Heart left ventricle (tissue), 16 donors: ENCODE measurements around the gene FABP6. TPM values are rescaled to one million over a fixed set of nuclear protein-coding genes. Genes with fewer than 3 reads are reported as not detected.
"Not testable (repeated sequence)": the region's sequence is repeated elsewhere in the genome, so short reads cannot be mapped to it uniquely, and the experiment has no call there.

Experiments
- ATAC-seq, 4 donors: fragments of 200-7000 bp; cut with Tn5 transposase; one replicate each; pipeline ENCODE4 v1.9.1; 2020 to 2022; ENCODE audit warnings: moderate library complexity in 4 of 4, mild to moderate bottlenecking in 3 of 4, moderate number of reproducible peaks in 1 of 4
- DNase-seq, 5 donors: peaks; one replicate each; pipeline ENCODE4 v3.0.0-alpha.2; 2020
- H3K27ac ChIP-seq, 12 donors: fragments of 200-600 bp; sonication (generic) in 4 of 12; one replicate each; pipeline versions ENCODE4 v1.5.0 to v1.8.0; 2016 to 2022; ENCODE audit warnings: mild to moderate bottlenecking in 2 of 12
- H3K27me3 ChIP-seq, 9 donors: fragments of 200-600 bp; sonication (generic) in 2 of 9; one replicate each; pipeline versions ENCODE4 v1.5.1 to v1.8.0; 2016 to 2022; ENCODE audit warnings: mild to moderate bottlenecking in 3 of 9
- H3K36me3 ChIP-seq, 9 donors: fragments of 200-600 bp; sonication (generic) in 2 of 9; one replicate each; pipeline versions ENCODE4 v1.5.0 to v1.8.0; 2018 to 2022; ENCODE audit warnings: mild to moderate bottlenecking in 2 of 9
- H3K4me1 ChIP-seq, 12 donors: fragments of 200-600 bp; sonication (generic) in 4 of 12; one replicate each; pipeline versions ENCODE4 v1.5.0 to v1.8.0; 2016 to 2022; ENCODE audit warnings: mild to moderate bottlenecking in 3 of 12
- H3K4me3 ChIP-seq, 12 donors: fragments of 200-600 bp; sonication (generic) in 4 of 12; one replicate each; pipeline versions ENCODE4 v1.5.0 to v1.8.0; 2017 to 2022; ENCODE audit warnings: mild to moderate bottlenecking in 9 of 12, moderate library complexity in 4 of 12
- H3K9me3 ChIP-seq, 12 donors: fragments of 200-600 bp; sonication (generic) in 4 of 12; one replicate each; pipeline versions ENCODE4 v1.5.0 to v1.8.0; 2016 to 2022; ENCODE audit warnings: mild to moderate bottlenecking in 1 of 12
- CTCF ChIP-seq, 12 donors: fragments of 200-600 bp; sonication (generic) in 4 of 12; IDR thresholded peaks; one replicate each; pipeline versions ENCODE4 v1.5.0 to v1.8.0; 2018 to 2022; ENCODE audit warnings: antibody characterized with exemption in 12 of 12, mild to moderate bottlenecking in 5 of 12
- POLR2A ChIP-seq, 2 donors: fragments of 450-650 bp; IDR thresholded peaks; one replicate each; pipeline ENCODE4 v1.6.1; 2017; ENCODE audit warnings: antibody characterized with exemption in 2 of 2, mild to moderate bottlenecking in 2 of 2, moderate library complexity in 2 of 2
- WGBS, 4 donors: extraction: QIAGEN DNeasy Blood & Tissue Kit in 2 of 4; methylation state at CpG; one replicate each; pipeline versions ENCODE4 v1.1.5 to v1.1.7; 2013 to 2018; 5-methylcytosine and 5-hydroxymethylcytosine counted together
- intact Hi-C, 10 donors: fragments of 100-400 bp; cut with DNase I; formaldehyde crosslinking; loops; one replicate each; pipeline versions ENCODE4 v1.11.1 to v1.14.2; 2022
- polyA plus RNA-seq, 2 donors: library from polyadenylated mRNA; stranded (reverse); fragments of 200-250 nt; gene quantifications; one replicate each; pipeline ENCODE4 v1.2.3, GENCODE V29; 2013
- total RNA-seq, 9 donors: library from RNA; depleted of rRNA in 2 of 9; stranded (reverse); fragments of >200 nt in 2 of 9; fragmentation: NEBNext Ultra II Directional in 3 of 9; extraction: Animal tissue kit (Norgen Biotek cat#: 25700) in 3 of 9; gene quantifications; one replicate each; pipeline versions ENCODE4 v1.1.0 to v1.2.4, GENCODE V29; 2016 to 2023
- donor health status: ischemic (EF 13 %, LVEDD 7.1; RV severe dilation, severe dysfunction).
- donor health status: healthy with polysubstance abuse.
- donor health status: DM: no; HTN: yes; CAD: no.
- donor health status: DM: no; HTN: no; CAD: no.
- donor health status: ischemic (EF 25% LVEDD 6.9; RV normal size, moderate dysfunction).
- donor health status: ischemic (EF 25% LVEDD 5.7; RV mildly dilated, moderate dysfunction).
- donor health status: healthy.
- donor health status: DM: yes; HTN: yes; CAD: no.
- donor health status: ischemic (EF 35%, LVEDD 5.7; RV mildly dilated, moderate dysfunction).
- donor health status: nonischemic (EF 11% LVEDD 7.7; RV severe dilation, severe dysfunction).
- donor health status: DM: yes; HTN: yes; CAD: no.
- donor health status: PGD.
- donor health status: ischemic (EF 29% LVEDD 5.4; RV normal size, mild dysfunction).
- donor health status: nonischemic (EF 23%, LVEDD 6.1; RV moderate dilation, normal function).

Gene FABP6
- total and polyA plus RNA-seq, 11 donors: 0.25 to 6.2 (median 2.3) TPM

- 94 to 99% (median 97%) methylated on average over 7 of the region's 7 CpGs for WGBS, 4 donors
- Histone ChIP-seq H3K9me3 (no peaks in the 10 kb centered on the region), H3K4me3 (no peak overlapping the region), H3K27ac (no peak overlapping the region), H3K27me3 (no peaks in the 10 kb centered on the region), H3K4me1 (peaks cover 0 to 14% (median 5%) of the 10 kb centered on the region in 12 donors), H3K36me3 (no peaks in the 10 kb centered on the region)
- ATAC-seq (no peak), DNase-seq (no peak)
- intact Hi-C loops: loop anchor here in 4 of 10 donors (10.0 kb wide), 3 partner anchors 68 to 168 kb away; partner anchors contain the start of gene PWWP2A (in 1 of the 4)
- TF ChIP-seq CTCF (IDR thresholded peaks at IDR 0.05): no peak
These were observed 36.9 kb upstream of the FABP6 start for GRCh38 chr5:160192424-160192823.

GRCh38 chr5:160193076-160193475 is 36.2 kb upstream of the FABP6 start:
- not testable (repeated sequence) for H3K4me3 ChIP-seq, ATAC-seq, DNase-seq, H3K27me3 ChIP-seq, H3K9me3 ChIP-seq, H3K36me3 ChIP-seq, H3K27ac ChIP-seq
- intact Hi-C loops: loop anchor here in 4 of 10 donors (10.0 kb wide), 3 partner anchors 68 to 168 kb away; partner anchors contain the start of gene PWWP2A (in 1 of the 4)
- peaks cover 0 to 16% (median 7%) of the 10 kb centered on the region in 12 donors for H3K4me1 ChIP-seq
- WGBS, 4 donors: 86 to 92% (median 90%) methylated on average over 16 to 18 of the region's 18 CpGs

- H3K36me3 ChIP-seq, H3K27ac ChIP-seq, H3K4me3 ChIP-seq, H3K27me3 ChIP-seq, DNase-seq, H3K9me3 ChIP-seq, ATAC-seq: not testable (repeated sequence)
- intact Hi-C loops: loop anchor here in 4 of 10 donors (10.0 kb wide), 3 partner anchors 69 to 169 kb away; partner anchors contain the start of gene PWWP2A (in 1 of the 4)
- peaks cover 0 to 19% (median 9%) of the 10 kb centered on the region in 12 donors for H3K4me1 ChIP-seq
- WGBS, 4 donors: 96 to 100% (median 98%) methylated on average over 1 to 28 of the region's 28 CpGs
These were observed 35.5 kb upstream of the FABP6 start for GRCh38 chr5:160193790-160194189.

GRCh38 chr5:160197341-160198144 is 31.8 kb upstream of the FABP6 start:
- Histone ChIP-seq H3K36me3 (no peaks in the 10 kb centered on the region), H3K27me3 (no peaks in the 10 kb centered on the region), H3K27ac (peak overlapping the region in 2 of 12 donors; percentile 5 to 50), H3K9me3 (no peaks in the 10 kb centered on the region), H3K4me3 (no peak overlapping the region), H3K4me1 (peaks cover 0 to 25% (median 16%) of the 10 kb centered on the region in 12 donors)
- DNase-seq: peak in 4 of 5 donors; percentile 45 to 72 (median 62)
- peak in 3 of 4 donors; percentile 7 to 75 (median 37) for ATAC-seq
- WGBS, 4 donors: 18 to 37% (median 35%) methylated on average over 10 to 11 of the region's 11 CpGs
- intact Hi-C loops: loop anchor here in 8 of 10 donors (2.0 to 10.0 kb wide), 8 partner anchors 73 to 195 kb away; partner anchors contain the start of gene PWWP2A (in 1 of the 8)
- TF ChIP-seq POLR2A (IDR thresholded peaks at IDR 0.05) (no peak), CTCF (IDR thresholded peaks at IDR 0.05) (no peak)

- 55 to 63% (median 56%) methylated on average over 5 of the region's 5 CpGs for WGBS, 4 donors
- H3K4me1 ChIP-seq: peaks cover 0 to 25% (median 16%) of the 10 kb centered on the region in 12 donors
- TF ChIP-seq CTCF (IDR thresholded peaks at IDR 0.05) (no peak), POLR2A (IDR thresholded peaks at IDR 0.05) (no peak)
- intact Hi-C loops: loop anchor here in 8 of 10 donors (2.0 to 10.0 kb wide), 8 partner anchors 73 to 194 kb away; partner anchors contain the start of gene PWWP2A (in 1 of the 8)
- peak overlapping the region in 1 of 12 donors; percentile 50 for H3K27ac ChIP-seq
- no peaks in the 10 kb centered on the region for H3K36me3 ChIP-seq
- H3K9me3 ChIP-seq: no peaks in the 10 kb centered on the region
- ATAC-seq: no peak
- no peaks in the 10 kb centered on the region for H3K27me3 ChIP-seq
- no peak overlapping the region for H3K4me3 ChIP-seq
- DNase-seq: no peak
These were observed 31.2 kb upstream of the FABP6 start for GRCh38 chr5:160198146-160198545.
